Lower leg skin (tissue), 3 donors: Measurements from ENCODE around the gene IER3.

ENCODE experiments used
- POLR2A ChIP-seq, 2 donors: fragments of 450-650 bp; IDR thresholded peaks; one replicate each; pipeline ENCODE4 v1.6.1; 2016 to 2017; ENCODE audit warnings: antibody characterized with exemption in 2 of 2, mild to moderate bottlenecking in 1 of 2, moderate library complexity in 1 of 2
- TF ChIP-seq, protein P1 (sequence below), 3 donors: fragments of 450-650 bp; IDR thresholded peaks; one replicate each; pipeline ENCODE4 v1.5.1; 2016; ENCODE audit warnings: antibody characterized with exemption in 3 of 3, mild to moderate bottlenecking in 3 of 3, moderate library complexity in 2 of 3

DNA sequence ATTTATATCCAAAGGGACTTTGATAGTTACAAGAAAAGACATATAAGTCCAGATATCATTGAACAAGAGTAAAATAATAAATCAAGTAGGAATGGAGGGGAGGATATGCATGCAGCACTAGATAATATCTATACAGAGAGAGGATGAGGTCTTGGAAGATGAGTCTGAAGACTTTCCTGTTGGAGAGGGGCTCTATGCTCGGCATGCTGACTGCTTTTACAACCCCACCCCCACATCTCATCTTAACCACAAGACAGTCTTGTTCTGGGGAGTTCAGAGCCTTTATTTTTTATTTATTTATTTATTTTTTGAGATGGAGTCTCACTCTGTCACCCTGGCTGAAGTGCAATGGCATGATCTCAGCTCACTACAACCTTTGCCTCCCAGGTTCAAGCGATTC is 48.4 kb upstream of the IER3 start:
- TF ChIP-seq, protein P1, sequence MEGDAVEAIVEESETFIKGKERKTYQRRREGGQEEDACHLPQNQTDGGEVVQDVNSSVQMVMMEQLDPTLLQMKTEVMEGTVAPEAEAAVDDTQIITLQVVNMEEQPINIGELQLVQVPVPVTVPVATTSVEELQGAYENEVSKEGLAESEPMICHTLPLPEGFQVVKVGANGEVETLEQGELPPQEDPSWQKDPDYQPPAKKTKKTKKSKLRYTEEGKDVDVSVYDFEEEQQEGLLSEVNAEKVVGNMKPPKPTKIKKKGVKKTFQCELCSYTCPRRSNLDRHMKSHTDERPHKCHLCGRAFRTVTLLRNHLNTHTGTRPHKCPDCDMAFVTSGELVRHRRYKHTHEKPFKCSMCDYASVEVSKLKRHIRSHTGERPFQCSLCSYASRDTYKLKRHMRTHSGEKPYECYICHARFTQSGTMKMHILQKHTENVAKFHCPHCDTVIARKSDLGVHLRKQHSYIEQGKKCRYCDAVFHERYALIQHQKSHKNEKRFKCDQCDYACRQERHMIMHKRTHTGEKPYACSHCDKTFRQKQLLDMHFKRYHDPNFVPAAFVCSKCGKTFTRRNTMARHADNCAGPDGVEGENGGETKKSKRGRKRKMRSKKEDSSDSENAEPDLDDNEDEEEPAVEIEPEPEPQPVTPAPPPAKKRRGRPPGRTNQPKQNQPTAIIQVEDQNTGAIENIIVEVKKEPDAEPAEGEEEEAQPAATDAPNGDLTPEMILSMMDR (IDR thresholded peaks at IDR 0.05) = no peak
- no peak for TF ChIP-seq POLR2A (IDR thresholded peaks at IDR 0.05)
